ENCODE data around the gene DCAF15. TPM values are rescaled to one million over a fixed set of nuclear protein-coding genes. Genes with fewer than 3 reads are reported as not detected.
"Not testable (repeated sequence)": the region's sequence is repeated elsewhere in the genome, so short reads cannot be mapped to it uniquely, and the experiment has no call there.

The DCAF15 gene
- total RNA-seq, 4 donors from 2014 or later = 15.8 to 64.4 (median 31.4) TPM

GRCh38 chr19:13918726-13919411, 33.4 kb upstream of the DCAF15 start:
- no peak overlapping the region for H3K27ac ChIP-seq

DNA sequence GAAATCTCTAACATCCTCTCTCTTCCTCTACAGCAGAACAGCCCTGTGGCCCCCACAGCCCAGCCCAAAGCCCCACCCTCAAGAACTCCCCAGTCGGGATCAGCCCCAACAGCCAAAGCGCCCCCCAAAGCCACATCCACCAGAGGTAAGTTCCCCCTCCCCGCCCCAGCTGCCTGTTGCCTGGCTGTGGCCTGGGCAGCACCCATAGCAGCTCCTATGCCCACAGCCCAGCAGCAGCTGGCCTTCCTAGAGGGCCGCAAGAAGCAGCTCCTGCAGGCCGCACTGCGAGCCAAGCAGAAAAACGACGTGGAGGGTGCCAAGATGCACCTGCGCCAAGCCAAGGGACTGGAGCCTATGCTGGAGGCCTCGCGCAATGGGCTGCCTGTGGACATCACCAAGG, 31.8 kb upstream of the DCAF15 start:
- Histone ChIP-seq H3K27ac (no peak overlapping the region), H3K9me3 (peaks cover 0 to 5% (median 0%) of the 10 kb centered on the region in 4 donors), H3K27me3 (no peaks in the 10 kb centered on the region), H3K36me3 (peaks cover 0 to 90% (median 3%) of the 10 kb centered on the region in 3 donors), H3K4me1 (no peaks in the 10 kb centered on the region), H3K4me3 (no peak overlapping the region)
- no peak for DNase-seq
- no peak for TF ChIP-seq POLR2A (IDR thresholded peaks at IDR 0.05)
- TF ChIP-seq, protein P1, sequence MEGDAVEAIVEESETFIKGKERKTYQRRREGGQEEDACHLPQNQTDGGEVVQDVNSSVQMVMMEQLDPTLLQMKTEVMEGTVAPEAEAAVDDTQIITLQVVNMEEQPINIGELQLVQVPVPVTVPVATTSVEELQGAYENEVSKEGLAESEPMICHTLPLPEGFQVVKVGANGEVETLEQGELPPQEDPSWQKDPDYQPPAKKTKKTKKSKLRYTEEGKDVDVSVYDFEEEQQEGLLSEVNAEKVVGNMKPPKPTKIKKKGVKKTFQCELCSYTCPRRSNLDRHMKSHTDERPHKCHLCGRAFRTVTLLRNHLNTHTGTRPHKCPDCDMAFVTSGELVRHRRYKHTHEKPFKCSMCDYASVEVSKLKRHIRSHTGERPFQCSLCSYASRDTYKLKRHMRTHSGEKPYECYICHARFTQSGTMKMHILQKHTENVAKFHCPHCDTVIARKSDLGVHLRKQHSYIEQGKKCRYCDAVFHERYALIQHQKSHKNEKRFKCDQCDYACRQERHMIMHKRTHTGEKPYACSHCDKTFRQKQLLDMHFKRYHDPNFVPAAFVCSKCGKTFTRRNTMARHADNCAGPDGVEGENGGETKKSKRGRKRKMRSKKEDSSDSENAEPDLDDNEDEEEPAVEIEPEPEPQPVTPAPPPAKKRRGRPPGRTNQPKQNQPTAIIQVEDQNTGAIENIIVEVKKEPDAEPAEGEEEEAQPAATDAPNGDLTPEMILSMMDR (IDR thresholded peaks at IDR 0.05) = no peak

More at GRCh38 chr19:13918726-13919411, 33.4 kb upstream of the DCAF15 start:
- Histone ChIP-seq H3K27me3 (no peaks in the 10 kb centered on the region), H3K4me3 (no peak overlapping the region), H3K4me1 (no peaks in the 10 kb centered on the region), H3K36me3 (peaks cover 0 to 90% (median 3%) of the 10 kb centered on the region in 3 donors), H3K9me3 (peaks cover 0 to 5% (median 0%) of the 10 kb centered on the region in 4 donors)
- no peak for DNase-seq
- no peak for TF ChIP-seq POLR2A (IDR thresholded peaks at IDR 0.05)
- TF ChIP-seq, protein P1 (IDR thresholded peaks at IDR 0.05) = no peak

DNA sequence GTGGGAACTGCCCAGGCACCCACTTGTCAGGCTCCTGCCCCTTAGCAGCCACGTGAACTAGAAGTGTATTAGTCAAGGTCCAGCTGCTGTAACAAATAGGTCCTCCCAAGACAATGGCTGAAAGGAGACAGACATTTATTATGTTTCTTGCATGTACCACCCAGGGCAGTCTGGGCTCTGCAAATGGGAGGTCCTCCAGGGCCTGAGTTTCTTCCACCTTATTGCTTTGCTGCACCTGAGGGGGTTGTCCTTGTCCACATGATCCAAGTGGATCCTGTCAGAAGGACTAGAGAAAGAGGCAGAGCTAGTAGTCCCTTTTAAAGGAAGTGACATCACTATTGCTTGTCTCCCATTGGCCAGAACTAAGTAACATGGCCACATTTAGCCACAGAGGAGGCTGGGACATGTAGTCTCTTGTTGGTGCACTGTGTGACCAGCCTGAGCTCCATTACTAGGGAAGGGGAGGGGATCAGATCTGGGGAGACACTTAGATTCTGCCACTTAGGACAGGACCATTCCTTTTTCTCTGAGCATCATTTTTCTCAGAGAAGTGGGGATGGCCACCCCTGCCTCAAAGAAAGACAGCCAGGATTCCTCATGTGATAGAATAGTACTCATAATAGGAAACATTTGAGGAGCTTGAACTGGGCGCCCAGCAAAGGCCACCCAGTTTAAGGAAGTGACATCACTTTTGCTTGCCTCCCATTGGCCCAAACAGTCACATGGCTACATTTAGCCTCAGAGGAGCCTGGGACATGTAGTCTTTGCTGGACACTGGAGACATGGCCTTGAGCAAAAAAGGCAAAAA, 31.2 kb upstream of the DCAF15 start:
- Histone ChIP-seq H3K27me3 (no peaks in the 10 kb centered on the region), H3K4me3 (no peak overlapping the region), H3K9me3 (peaks cover 0 to 5% (median 0%) of the 10 kb centered on the region in 4 donors), H3K4me1 (no peaks in the 10 kb centered on the region), H3K27ac (no peak overlapping the region), H3K36me3 (peaks cover 0 to 88% (median 3%) of the 10 kb centered on the region in 3 donors)
- TF ChIP-seq POLR2A (IDR thresholded peaks at IDR 0.05) = no peak
- TF ChIP-seq, protein P1 (IDR thresholded peaks at IDR 0.05) = no peak
- no peak for DNase-seq

GRCh38 chr19:13922118-13922517, 30.2 kb upstream of the DCAF15 start:
- peaks cover 0 to 96% (median 3%) of the 10 kb centered on the region in 3 donors for H3K36me3 ChIP-seq

GRCh38 chr19:13923194-13923987, 28.9 kb upstream of the DCAF15 start:
- TF ChIP-seq POLR2A (IDR thresholded peaks at IDR 0.05) = no peak
- TF ChIP-seq, protein P1 (IDR thresholded peaks at IDR 0.05) = no peak
- Histone ChIP-seq H3K9me3 (peaks cover 0 to 5% (median 0%) of the 10 kb centered on the region in 4 donors), H3K27ac (no peak overlapping the region), H3K4me3 (no peak overlapping the region), H3K4me1 (no peaks in the 10 kb centered on the region), H3K36me3 (peaks cover 0 to 97% (median 3%) of the 10 kb centered on the region in 3 donors), H3K27me3 (no peaks in the 10 kb centered on the region)
- DNase-seq = no peak

More at GRCh38 chr19:13922118-13922517, 30.2 kb upstream of the DCAF15 start:
- H3K27me3 ChIP-seq, DNase-seq, H3K4me3 ChIP-seq, H3K4me1 ChIP-seq, H3K9me3 ChIP-seq, H3K27ac ChIP-seq: not testable (repeated sequence)
